Panc1 (cell line): Measurements from ENCODE around the gene CHAF1A.

Experiments
- POLR2AphosphoS5 ChIP-seq: IDR thresholded peaks from 2 replicates; pipeline ENCODE4 v1.6.1; 2012; ENCODE audit warnings: mild to moderate bottlenecking, low read depth, low read length, moderate library complexity
- TF ChIP-seq, protein P1 (sequence below): fragments of 450-650 bp; IDR thresholded peaks from 2 replicates; pipeline ENCODE4 v1.5.1; 2017; ENCODE audit warnings: mild to moderate bottlenecking

- TF ChIP-seq, protein P1, sequence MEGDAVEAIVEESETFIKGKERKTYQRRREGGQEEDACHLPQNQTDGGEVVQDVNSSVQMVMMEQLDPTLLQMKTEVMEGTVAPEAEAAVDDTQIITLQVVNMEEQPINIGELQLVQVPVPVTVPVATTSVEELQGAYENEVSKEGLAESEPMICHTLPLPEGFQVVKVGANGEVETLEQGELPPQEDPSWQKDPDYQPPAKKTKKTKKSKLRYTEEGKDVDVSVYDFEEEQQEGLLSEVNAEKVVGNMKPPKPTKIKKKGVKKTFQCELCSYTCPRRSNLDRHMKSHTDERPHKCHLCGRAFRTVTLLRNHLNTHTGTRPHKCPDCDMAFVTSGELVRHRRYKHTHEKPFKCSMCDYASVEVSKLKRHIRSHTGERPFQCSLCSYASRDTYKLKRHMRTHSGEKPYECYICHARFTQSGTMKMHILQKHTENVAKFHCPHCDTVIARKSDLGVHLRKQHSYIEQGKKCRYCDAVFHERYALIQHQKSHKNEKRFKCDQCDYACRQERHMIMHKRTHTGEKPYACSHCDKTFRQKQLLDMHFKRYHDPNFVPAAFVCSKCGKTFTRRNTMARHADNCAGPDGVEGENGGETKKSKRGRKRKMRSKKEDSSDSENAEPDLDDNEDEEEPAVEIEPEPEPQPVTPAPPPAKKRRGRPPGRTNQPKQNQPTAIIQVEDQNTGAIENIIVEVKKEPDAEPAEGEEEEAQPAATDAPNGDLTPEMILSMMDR, result peak; percentile 86
- TF ChIP-seq POLR2AphosphoS5, result no peak
These were observed 49.7 kb upstream of the CHAF1A start for GRCh38 chr19:4352701-4353121.
